HG02610 (cell line): ENCODE measurements around the gene PACRG.

Experiments used
- ATAC-seq: cut with Tn5 transposase; IDR thresholded peaks from one replicate; pipeline ENCODE4 v1.9.1; 2021; ENCODE audit warnings: mild to moderate bottlenecking, moderate library complexity; ENCODE audit not compliant: unreplicated experiment

The PACRG gene

GRCh38 chr6:163190786-163191185 lies 463.0 kb downstream of the PACRG start:
- ATAC-seq = no peak

DNA sequence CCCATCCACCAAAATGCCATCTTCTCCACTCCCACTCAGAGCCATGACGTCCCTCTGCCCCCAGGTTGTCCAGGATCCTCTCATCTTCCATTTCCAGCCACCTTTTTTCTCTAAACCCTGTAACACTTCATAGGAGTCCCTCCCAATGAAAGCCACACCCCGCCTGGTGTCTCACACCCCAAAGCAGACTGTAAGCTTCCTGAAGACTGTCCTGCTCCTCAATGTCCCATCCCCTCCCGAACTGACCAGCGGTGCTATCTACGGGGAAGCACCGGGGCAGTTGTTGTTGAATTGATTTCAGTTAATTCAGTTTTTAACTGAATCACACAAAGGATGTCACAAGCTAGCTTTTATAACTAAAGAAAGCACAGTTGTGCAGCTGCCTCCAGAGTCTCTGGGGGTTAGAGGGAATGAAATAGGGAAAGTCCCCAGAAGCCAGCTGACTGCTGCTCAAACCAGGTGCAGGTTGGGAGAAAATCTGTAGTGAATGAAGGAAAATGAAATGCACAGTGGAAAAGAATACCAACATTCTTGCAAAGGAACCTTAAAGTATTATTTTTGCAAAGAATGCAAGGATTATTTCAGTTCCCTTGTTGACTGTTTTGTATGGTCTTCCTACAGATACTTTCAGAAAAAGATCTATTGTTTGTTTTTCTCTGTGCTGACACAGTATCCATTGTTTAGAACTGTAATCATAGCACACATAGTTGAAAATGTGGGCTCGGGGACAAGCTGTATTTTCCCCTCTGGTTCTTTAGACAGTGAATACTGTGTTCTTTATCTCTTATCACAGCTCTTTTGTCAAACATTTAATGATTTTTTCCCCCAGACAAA lies 464.1 kb downstream of the PACRG start:
- no peak for ATAC-seq

- no peak for ATAC-seq
These were observed 464.8 kb downstream of the PACRG start for GRCh38 chr6:163192591-163192990.

GRCh38 chr6:163193326-163193725 lies 465.6 kb downstream of the PACRG start:
- no peak for ATAC-seq

DNA sequence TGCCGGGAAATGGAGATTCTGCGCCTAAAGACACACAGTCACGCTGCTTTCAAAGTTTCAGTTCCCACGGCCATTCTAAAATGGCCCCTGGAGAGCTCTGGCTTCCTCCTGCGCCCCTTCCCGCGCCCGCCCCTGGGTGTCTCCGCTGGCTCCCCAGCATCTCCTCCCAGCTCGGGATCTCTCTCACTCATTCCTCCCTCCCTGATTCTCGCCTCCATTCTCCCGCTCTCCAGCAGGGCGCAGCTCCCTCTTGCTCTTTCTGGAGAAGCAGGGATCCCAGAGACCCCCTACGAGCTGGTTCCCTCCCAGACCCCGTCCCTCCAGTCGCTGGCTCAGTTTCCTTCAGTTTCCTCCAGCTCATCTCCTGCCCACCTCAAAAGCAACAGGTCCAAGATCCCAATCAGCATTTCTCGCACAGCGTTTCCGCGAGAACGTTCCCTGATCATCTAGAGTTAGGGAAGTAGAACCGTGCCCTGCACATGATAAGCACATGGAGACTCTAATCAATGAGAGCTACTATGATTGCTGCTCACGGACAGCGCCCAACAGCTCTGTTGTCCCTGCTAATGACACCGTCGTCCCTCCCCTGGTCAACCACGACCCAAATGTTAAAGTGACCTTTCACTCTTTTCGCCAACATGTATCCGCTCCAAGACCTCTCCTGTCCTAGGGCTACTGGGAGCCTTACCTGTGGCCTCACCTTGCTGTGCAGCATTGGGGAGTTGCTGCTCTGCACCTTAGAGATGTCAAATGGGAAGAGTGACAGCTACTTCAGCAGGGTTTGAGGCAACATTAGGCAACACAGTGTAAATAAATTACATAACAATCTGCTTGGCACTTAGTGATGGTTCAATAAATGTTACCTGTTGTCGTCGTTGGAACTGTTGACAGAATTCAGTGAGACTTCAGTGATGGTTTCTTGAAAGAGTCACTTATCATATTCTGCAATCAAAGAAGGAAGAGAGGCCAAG lies 468.2 kb downstream of the PACRG start:
- no peak for ATAC-seq

- ATAC-seq = no peak
These were observed 470.1 kb downstream of the PACRG start for GRCh38 chr6:163197839-163198238.

DNA sequence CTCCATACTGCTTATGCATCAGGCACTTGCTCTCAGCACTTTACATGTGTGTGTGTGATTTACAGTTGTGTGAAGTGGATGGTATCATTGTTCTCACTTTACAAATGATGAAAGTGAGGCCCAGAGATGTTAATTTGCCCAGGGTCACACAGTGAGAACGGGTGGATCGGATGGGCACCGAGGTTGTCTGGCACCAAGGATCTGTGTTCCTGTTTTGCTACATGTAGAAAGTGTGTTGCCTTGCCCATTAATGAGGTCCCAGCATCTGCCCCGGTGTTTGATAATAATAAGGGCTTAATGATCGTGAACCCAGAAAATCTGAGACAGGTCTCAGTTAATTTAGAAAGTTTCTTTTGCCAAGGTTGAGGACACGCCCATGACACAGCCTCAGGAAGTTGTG lies 470.6 kb downstream of the PACRG start:
- ATAC-seq = no peak

DNA sequence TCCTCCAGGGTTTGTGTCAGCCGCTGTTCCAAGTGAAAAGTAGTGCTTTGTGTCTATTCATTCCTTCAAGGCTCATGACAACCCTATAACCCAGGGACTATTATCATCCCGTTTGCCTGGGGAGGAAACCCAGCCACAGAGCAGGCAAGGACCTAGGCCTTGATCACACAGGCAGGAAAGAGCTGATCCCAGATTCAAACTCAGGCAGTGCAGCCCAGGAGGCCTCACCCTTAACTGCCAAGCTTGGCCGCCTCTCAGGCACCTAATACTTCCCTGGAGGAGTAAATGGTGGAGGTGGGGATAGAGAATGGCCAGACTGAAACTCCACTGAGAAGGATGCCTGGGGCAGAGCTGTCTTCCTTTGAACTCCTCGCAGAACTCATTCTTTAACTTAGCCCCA lies 471.6 kb downstream of the PACRG start:
- ATAC-seq = no peak

DNA sequence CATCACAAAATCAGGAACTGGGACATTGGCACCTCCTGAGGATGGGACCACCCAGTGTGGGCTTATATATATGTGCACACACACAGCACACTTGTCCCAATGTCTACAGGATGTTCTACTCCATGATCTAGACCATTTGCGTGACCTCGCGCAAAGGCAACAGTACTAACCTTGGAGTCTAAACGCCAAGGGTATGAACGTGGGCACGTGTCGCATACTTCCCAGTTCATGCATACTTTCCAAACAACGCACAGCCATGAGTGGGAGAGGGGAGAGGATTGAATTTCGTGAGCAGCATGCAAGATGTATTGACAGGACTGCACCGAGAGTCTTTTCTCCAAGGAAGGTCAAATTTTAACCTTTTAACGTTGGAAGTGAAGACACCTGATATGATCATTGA lies 472.5 kb downstream of the PACRG start:
- no peak for ATAC-seq

DNA sequence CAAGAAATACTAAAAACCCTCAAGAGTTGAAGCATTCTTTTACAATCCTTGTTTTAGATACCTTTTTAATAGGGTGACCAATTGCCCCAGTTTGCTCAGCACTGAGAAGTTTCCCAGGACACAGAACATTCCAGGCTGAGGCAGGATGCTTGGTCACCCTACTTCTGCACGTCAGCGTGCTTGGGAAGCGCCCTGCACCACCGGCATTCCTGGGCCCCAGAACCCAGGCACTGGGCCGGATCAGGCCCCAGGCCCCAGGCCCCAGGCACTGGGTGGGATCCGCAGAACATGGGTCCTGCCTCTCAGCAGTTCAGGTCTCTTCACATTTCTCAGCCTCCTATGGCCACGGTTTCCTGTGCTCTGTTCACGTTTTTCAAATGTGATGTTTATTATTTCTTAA lies 472.9 kb downstream of the PACRG start:
- ATAC-seq = no peak

GRCh38 chr6:163201855-163202254 lies 474.1 kb downstream of the PACRG start:
- ATAC-seq = no peak

DNA sequence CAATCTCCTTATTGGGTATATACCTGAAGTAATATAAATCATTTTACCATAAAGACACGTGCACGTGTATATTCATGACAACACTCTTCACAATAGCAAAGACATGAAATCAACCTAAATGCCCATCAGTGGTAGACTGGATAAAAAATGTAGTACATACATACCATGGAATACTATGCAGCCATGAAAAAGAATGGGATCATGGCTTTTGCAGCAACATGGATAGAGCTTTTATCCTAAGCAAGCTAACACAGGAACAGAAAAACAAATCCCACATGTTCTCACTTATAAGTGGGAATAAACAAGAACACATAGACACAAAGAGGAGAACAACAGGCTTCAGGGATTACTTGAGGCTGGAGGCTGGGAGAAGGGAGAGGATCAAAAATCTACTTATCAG lies 478.4 kb downstream of the PACRG start:
- no peak for ATAC-seq

DNA sequence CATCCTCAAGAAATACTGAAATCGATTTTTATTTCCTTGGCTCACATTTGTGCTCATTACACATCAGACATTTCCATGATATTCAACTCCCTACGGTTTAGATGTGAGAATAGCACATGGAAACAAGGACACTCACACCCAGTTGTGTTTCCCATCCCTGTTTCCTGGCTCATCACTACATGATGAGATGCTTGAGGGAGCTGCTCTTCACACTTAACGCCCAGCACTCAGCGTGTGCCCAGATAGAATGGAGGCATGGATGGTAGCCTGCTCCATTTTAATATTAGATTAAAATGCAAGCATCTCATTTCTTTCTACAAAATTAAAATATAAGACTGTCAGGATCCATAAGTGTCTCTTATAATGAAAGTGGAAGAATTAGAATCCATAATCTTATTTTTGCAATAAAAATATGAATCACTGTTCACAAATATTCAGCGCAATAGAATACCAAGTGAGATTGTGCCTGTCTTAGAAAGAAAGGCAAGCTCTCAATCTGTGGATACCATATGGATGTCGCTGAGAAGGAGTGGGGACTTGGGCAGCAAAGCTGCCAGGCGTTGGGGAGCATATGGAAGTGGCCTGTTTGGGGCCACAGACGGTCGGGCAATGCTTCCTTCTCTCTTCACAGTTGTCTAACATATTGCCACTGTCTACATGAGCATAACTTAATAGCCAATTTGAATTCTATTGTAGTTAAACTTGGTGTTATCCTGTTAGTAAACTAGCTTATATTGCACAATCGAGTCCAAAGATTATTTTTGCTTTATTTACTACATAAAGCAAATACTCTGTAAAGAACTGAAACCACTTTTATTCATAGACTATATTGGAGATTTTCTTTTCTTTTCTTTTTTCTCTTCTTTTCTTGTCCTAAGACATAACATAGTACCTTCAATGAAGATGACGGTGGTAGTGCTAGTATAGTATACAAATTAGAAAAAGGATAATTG lies 479.9 kb downstream of the PACRG start:
- ATAC-seq = no peak

DNA sequence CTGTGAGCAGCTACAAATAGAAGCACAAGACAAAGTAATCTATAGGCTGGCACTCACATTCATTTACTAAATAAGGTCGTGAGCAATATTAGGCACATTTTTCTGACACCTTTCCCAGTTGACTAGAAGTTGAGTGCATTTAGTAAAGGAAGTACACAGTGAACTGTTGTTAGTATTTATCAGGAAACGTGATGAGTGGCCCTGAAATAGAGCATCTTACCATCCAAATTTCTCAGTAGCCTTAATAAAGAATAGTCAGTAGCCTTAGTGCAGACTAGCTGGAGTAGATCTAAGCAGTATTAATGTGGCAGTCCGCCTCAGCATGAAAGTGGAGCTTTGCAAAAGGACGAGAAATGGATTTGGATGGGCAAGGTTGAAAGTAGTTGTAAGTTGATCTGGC lies 481.2 kb downstream of the PACRG start:
- no peak for ATAC-seq

- no peak for ATAC-seq
These were observed 484.3 kb downstream of the PACRG start for GRCh38 chr6:163212123-163212522.

DNA sequence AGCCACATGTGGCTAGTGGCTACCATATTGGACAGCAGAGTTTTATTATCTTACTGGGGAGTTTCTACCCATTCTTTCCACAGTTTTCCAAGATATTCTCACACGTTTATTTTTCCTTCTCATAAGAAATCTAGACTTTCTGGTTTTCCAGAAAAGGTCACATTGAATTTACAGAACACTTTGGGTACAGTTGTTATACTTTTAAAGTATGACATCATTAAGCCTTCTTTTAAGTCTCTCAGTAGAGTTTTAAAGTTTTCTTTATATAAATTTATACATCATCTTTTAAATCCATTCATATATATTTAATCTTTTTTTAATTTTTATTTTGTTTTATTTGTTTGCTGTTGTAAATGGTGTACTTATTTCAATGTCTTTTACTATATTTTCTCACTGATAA lies 486.5 kb downstream of the PACRG start:
- ATAC-seq = no peak

GRCh38 chr6:163218361-163218894 lies 490.7 kb downstream of the PACRG start:
- no peak for ATAC-seq

DNA sequence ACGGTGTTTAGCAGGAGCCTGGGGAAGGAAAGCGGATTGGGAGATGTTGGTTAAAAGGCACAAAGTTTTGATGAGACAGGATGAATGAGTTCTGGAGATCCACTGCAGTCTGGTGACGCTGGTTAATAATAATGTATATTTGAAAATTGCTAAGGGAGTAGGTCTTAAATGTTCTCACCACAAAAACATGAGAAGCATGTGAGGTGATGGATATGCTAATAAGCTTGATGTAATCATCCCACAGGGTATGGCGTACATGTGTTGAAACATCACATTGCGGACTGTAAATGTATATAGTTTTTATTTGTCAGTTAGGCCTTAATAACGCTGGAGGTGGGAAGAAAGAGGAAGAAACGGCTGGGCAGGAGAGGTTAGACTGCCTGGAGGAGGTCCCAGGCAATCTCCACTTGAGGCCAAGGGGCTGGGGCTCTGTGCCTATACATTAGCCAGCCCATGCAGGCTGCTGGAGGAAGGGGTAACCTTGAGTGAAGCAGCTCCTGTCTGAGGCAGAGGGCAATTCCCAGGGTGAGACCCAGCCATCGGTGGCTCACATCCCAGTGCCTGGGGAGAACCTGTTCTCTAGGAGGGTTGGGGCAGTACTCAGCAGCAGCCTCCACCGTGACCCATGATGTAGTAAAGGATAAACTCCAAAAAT lies 498.5 kb downstream of the PACRG start:
- ATAC-seq = no peak

DNA sequence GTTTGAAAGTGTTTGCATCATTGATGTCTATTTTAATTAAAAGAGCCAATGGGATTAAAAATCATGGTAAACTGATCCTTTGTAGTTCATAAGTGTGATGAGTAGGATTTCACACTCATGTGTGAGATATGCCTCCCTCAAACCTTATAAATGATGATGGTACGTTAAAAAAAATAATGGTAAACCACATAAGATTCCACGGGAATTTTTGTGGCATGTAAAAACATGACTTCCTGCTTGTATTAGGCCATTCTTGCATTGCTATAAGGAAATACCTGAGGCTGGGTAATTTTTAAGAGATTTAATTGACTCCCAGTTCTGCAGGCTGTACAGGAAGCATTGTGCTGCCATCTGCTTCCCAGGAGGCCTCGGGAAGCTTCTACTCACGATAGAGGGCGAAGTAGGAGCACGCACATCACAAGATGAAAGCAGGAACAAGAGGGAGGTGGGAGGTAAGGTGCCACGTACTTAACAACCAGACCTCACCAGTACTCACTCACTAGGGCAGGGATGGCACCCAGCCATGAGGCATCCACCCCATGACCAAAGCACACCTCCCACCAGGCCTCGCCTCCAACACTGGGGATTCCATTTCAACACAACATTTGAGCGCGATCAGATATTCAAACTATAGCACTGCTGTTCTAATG lies 499.2 kb downstream of the PACRG start:
- no peak for ATAC-seq
